SU-DHL-6 (cell line): ENCODE data around the gene TMEM218.

Experiments
- H2AFZ ChIP-seq: fragments of 200-600 bp; sonication (generic); 2 replicates; pipeline ENCODE4 v1.6.1; 2014; ENCODE audit warnings: low read depth, mild to moderate bottlenecking, moderate library complexity, mixed read lengths, antibody characterized with exemption, low read length; ENCODE audit not compliant: severe bottlenecking
- H3F3A ChIP-seq: fragments of 200-600 bp; shearing (Covaris generic); 2 replicates; pipeline ENCODE4 v1.6.0; 2016; ENCODE audit warnings: antibody characterized with exemption, mild to moderate bottlenecking; ENCODE audit not compliant: insufficient read depth
- H3K27ac ChIP-seq: fragments of 200-600 bp; sonication (generic); 2 replicates; pipeline ENCODE4 v1.5.1; 2016; ENCODE audit warnings: low read depth, mild to moderate bottlenecking, low read length, moderate library complexity, mixed read lengths
- H3K27me3 ChIP-seq: fragments of 200-600 bp; sonication (generic), shearing (Covaris generic); 2 replicates; pipeline ENCODE4 v1.6.0; 2014; ENCODE audit warnings: mild to moderate bottlenecking, low read length
- H3K36me3 ChIP-seq: fragments of 200-600 bp; sonication (generic); 2 replicates; pipeline ENCODE4 v1.6.1; 2014; ENCODE audit warnings: mild to moderate bottlenecking, low read length, mixed read lengths
- H3K4me2 ChIP-seq: fragments of 300-600, 200-600 bp; shearing (Covaris generic), sonication (generic); 2 replicates; pipeline ENCODE4 v1.6.0; 2014; ENCODE audit warnings: low read length, low read depth, mild to moderate bottlenecking; ENCODE audit not compliant: poor library complexity, severe bottlenecking
- H3K4me3 ChIP-seq: fragments of 200-600 bp; sonication (generic); 2 replicates; pipeline ENCODE4 v1.5.1; 2014; ENCODE audit warnings: antibody characterized with exemption, low read length, mild to moderate bottlenecking, mixed read lengths; ENCODE audit not compliant: insufficient read depth, poor library complexity, severe bottlenecking
- H3K79me2 ChIP-seq: fragments of 200-600 bp; sonication (generic); 2 replicates; pipeline ENCODE4 v1.6.1; 2014; ENCODE audit warnings: mild to moderate bottlenecking, low read length, moderate library complexity; ENCODE audit not compliant: insufficient read depth
- H3K9ac ChIP-seq: fragments of 200-600 bp; sonication (generic); 2 replicates; pipeline ENCODE4 v1.7.0; 2014; ENCODE audit warnings: mild to moderate bottlenecking, low read length
- H3K9me2 ChIP-seq: fragments of 200-600 bp; sonication (generic); replicated peaks from 2 replicates; pipeline ENCODE4 v1.6.1; 2014; ENCODE audit warnings: low read length; ENCODE audit not compliant: insufficient read depth
- H3K9me3 ChIP-seq: fragments of 200-600 bp; sonication (generic); 2 replicates; pipeline ENCODE4 v1.6.1; 2014; ENCODE audit warnings: low read length, mixed read lengths; ENCODE audit not compliant: insufficient read depth
- H4K20me1 ChIP-seq: fragments of 200-600 bp; sonication (generic); 2 replicates; pipeline ENCODE4 v1.6.1; 2014; ENCODE audit warnings: low read depth, mild to moderate bottlenecking, antibody characterized with exemption, low read length, moderate library complexity, mixed read lengths
- EZH2phosphoT487 ChIP-seq: fragments of 200-600 bp; sonication (generic), shearing (Covaris generic); conservative IDR thresholded peaks from 2 replicates; pipeline ENCODE4 v1.6.1; 2018; ENCODE audit warnings: mild to moderate bottlenecking, antibody characterized with exemption, low read length, moderate library complexity, mixed read lengths
- TF ChIP-seq, protein P1 (sequence below): fragments of 200-600 bp; sonication (generic); IDR thresholded peaks from one replicate; pipeline ENCODE4 v1.5.1; 2017; ENCODE audit warnings: antibody characterized with exemption, mild to moderate bottlenecking, low read length, moderate library complexity; ENCODE audit not compliant: insufficient read depth, poor library complexity, severe bottlenecking

Gene TMEM218

DNA sequence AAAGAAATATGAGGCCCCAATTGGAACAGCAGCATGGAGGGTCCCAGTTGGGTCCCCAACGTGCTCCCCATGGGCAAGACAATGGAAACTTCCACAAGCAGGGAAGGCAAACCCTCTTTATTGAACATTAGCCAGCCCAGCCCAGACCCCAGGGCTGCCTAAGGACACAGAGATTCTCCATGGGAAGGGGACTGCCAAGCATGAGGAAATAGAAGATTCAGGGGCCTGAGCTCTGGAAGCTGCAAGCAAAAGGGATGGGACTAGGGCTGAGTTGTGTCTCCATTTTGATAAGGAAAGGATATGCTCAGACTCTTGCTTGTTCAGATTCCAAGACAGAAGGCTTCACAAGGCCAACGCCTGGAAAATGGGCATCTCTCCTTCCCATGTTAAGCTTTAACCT, 23.3 kb downstream of the TMEM218 start:
- no peak overlapping the region for H3K4me2 ChIP-seq
- no peaks in the 10 kb centered on the region for H4K20me1 ChIP-seq
- H3K9me3 ChIP-seq, result no peaks in the 10 kb centered on the region
- H3K79me2 ChIP-seq, result no peaks in the 10 kb centered on the region
- H3K9ac ChIP-seq, result no peak overlapping the region
- TF ChIP-seq, protein P1, sequence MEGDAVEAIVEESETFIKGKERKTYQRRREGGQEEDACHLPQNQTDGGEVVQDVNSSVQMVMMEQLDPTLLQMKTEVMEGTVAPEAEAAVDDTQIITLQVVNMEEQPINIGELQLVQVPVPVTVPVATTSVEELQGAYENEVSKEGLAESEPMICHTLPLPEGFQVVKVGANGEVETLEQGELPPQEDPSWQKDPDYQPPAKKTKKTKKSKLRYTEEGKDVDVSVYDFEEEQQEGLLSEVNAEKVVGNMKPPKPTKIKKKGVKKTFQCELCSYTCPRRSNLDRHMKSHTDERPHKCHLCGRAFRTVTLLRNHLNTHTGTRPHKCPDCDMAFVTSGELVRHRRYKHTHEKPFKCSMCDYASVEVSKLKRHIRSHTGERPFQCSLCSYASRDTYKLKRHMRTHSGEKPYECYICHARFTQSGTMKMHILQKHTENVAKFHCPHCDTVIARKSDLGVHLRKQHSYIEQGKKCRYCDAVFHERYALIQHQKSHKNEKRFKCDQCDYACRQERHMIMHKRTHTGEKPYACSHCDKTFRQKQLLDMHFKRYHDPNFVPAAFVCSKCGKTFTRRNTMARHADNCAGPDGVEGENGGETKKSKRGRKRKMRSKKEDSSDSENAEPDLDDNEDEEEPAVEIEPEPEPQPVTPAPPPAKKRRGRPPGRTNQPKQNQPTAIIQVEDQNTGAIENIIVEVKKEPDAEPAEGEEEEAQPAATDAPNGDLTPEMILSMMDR, result no peak
- TF ChIP-seq EZH2phosphoT487, result no peak
- no peak overlapping the region for H3K4me3 ChIP-seq
- no peaks in the 10 kb centered on the region for H3K9me2 ChIP-seq
- H2AFZ ChIP-seq, result no peak overlapping the region
- H3K27ac ChIP-seq, result no peak overlapping the region
- no peaks in the 10 kb centered on the region for H3K36me3 ChIP-seq
- no peaks in the 10 kb centered on the region for H3K27me3 ChIP-seq
- H3F3A ChIP-seq, result no peaks in the 10 kb centered on the region

DNA sequence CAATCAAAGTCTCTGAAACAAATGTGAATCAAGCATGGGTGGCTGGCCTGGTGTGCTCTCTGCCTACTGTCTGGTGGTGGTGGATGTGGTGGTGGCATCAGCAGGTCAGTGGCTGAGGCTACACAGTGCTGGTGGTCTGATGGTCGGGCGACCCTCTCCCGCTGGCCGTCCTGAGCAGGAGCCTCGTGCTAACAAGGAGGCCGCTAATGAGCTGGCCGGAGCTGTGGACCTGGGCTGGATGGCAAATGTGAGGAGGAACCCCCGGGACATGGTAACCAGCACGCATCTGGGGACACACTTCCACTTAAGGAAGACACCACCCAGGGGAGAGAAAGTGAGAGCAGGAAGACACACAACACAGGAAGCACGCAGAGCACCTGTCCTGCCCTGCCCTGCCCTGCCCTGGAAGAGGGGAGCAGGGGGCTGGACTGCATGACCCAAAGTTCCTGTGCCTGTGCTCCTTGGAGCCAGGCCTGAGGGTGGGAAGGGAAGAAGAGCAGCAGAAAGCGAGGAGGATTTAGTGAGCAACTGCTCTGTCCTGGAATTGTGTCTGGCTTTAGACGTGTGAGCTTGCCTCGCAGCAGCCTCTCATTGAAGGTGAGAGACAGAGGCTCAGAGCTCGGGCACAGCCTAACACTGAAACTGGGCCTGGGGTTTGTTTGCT, 24.7 kb downstream of the TMEM218 start:
- Histone ChIP-seq H3F3A (no peaks in the 10 kb centered on the region), H3K36me3 (no peaks in the 10 kb centered on the region), H3K4me3 (no peak overlapping the region), H3K4me2 (no peak overlapping the region), H3K79me2 (no peaks in the 10 kb centered on the region), H3K9me3 (no peaks in the 10 kb centered on the region), H3K9me2 (no peaks in the 10 kb centered on the region), H3K27me3 (no peaks in the 10 kb centered on the region), H3K27ac (no peak overlapping the region), H3K9ac (no peak overlapping the region), H2AFZ (no peak overlapping the region), H4K20me1 (no peaks in the 10 kb centered on the region)
- TF ChIP-seq, protein P1, result no peak
- no peak for TF ChIP-seq EZH2phosphoT487

GRCh38 chr11:125085301-125086081, 25.9 kb downstream of the TMEM218 start:
- H3K27me3 ChIP-seq, result no peaks in the 10 kb centered on the region
- H3K4me2 ChIP-seq, result no peak overlapping the region
- H2AFZ ChIP-seq, result no peak overlapping the region
- H4K20me1 ChIP-seq, result no peaks in the 10 kb centered on the region
- H3K9ac ChIP-seq, result no peak overlapping the region
- H3K9me3 ChIP-seq, result no peaks in the 10 kb centered on the region
- H3K9me2 ChIP-seq, result no peaks in the 10 kb centered on the region
- no peaks in the 10 kb centered on the region for H3F3A ChIP-seq
- H3K27ac ChIP-seq, result no peak overlapping the region
- no peak for TF ChIP-seq EZH2phosphoT487
- TF ChIP-seq, protein P1, result no peak
- no peak overlapping the region for H3K4me3 ChIP-seq
- no peaks in the 10 kb centered on the region for H3K79me2 ChIP-seq
- H3K36me3 ChIP-seq, result no peaks in the 10 kb centered on the region
